Heart left ventricle (tissue), 16 donors: ENCODE data around the gene MYOCOS. TPM values are rescaled to one million over a fixed set of nuclear protein-coding genes. Genes with fewer than 3 reads are reported as not detected.

Experiments
- ATAC-seq, 4 donors: fragments of 200-7000 bp; cut with Tn5 transposase; one replicate each; pipeline ENCODE4 v1.9.1; 2020 to 2022; ENCODE audit warnings: moderate library complexity in 4 of 4, mild to moderate bottlenecking in 3 of 4, moderate number of reproducible peaks in 1 of 4
- DNase-seq, 5 donors: peaks; one replicate each; pipeline ENCODE4 v3.0.0-alpha.2; 2020
- H3K27ac ChIP-seq, 12 donors: fragments of 200-600 bp; sonication (generic) in 4 of 12; one replicate each; pipeline versions ENCODE4 v1.5.0 to v1.8.0; 2016 to 2022; ENCODE audit warnings: mild to moderate bottlenecking in 2 of 12
- H3K27me3 ChIP-seq, 9 donors: fragments of 200-600 bp; sonication (generic) in 2 of 9; one replicate each; pipeline versions ENCODE4 v1.5.1 to v1.8.0; 2016 to 2022; ENCODE audit warnings: mild to moderate bottlenecking in 3 of 9
- H3K36me3 ChIP-seq, 9 donors: fragments of 200-600 bp; sonication (generic) in 2 of 9; one replicate each; pipeline versions ENCODE4 v1.5.0 to v1.8.0; 2018 to 2022; ENCODE audit warnings: mild to moderate bottlenecking in 2 of 9
- H3K4me1 ChIP-seq, 12 donors: fragments of 200-600 bp; sonication (generic) in 4 of 12; one replicate each; pipeline versions ENCODE4 v1.5.0 to v1.8.0; 2016 to 2022; ENCODE audit warnings: mild to moderate bottlenecking in 3 of 12
- H3K4me3 ChIP-seq, 12 donors: fragments of 200-600 bp; sonication (generic) in 4 of 12; one replicate each; pipeline versions ENCODE4 v1.5.0 to v1.8.0; 2017 to 2022; ENCODE audit warnings: mild to moderate bottlenecking in 9 of 12, moderate library complexity in 4 of 12
- H3K9me3 ChIP-seq, 12 donors: fragments of 200-600 bp; sonication (generic) in 4 of 12; one replicate each; pipeline versions ENCODE4 v1.5.0 to v1.8.0; 2016 to 2022; ENCODE audit warnings: mild to moderate bottlenecking in 1 of 12
- CTCF ChIP-seq, 12 donors: fragments of 200-600 bp; sonication (generic) in 4 of 12; IDR thresholded peaks; one replicate each; pipeline versions ENCODE4 v1.5.0 to v1.8.0; 2018 to 2022; ENCODE audit warnings: antibody characterized with exemption in 12 of 12, mild to moderate bottlenecking in 5 of 12
- POLR2A ChIP-seq, 2 donors: fragments of 450-650 bp; IDR thresholded peaks; one replicate each; pipeline ENCODE4 v1.6.1; 2017; ENCODE audit warnings: antibody characterized with exemption in 2 of 2, mild to moderate bottlenecking in 2 of 2, moderate library complexity in 2 of 2
- WGBS, 4 donors: extraction: QIAGEN DNeasy Blood & Tissue Kit in 2 of 4; methylation state at CpG; one replicate each; pipeline versions ENCODE4 v1.1.5 to v1.1.7; 2013 to 2018; 5-methylcytosine and 5-hydroxymethylcytosine counted together
- intact Hi-C, 10 donors: fragments of 100-400 bp; cut with DNase I; formaldehyde crosslinking; loops; one replicate each; pipeline versions ENCODE4 v1.11.1 to v1.14.2; 2022
- polyA plus RNA-seq, 2 donors: library from polyadenylated mRNA; stranded (reverse); fragments of 200-250 nt; gene quantifications; one replicate each; pipeline ENCODE4 v1.2.3, GENCODE V29; 2013
- total RNA-seq, 9 donors: library from RNA; depleted of rRNA in 2 of 9; stranded (reverse); fragments of >200 nt in 2 of 9; fragmentation: NEBNext Ultra II Directional in 3 of 9; extraction: Animal tissue kit (Norgen Biotek cat#: 25700) in 3 of 9; gene quantifications; one replicate each; pipeline versions ENCODE4 v1.1.0 to v1.2.4, GENCODE V29; 2016 to 2023
- donor health status: ischemic (EF 13 %, LVEDD 7.1; RV severe dilation, severe dysfunction).
- donor health status: healthy with polysubstance abuse.
- donor health status: DM: no; HTN: yes; CAD: no.
- donor health status: DM: no; HTN: no; CAD: no.
- donor health status: ischemic (EF 25% LVEDD 6.9; RV normal size, moderate dysfunction).
- donor health status: ischemic (EF 25% LVEDD 5.7; RV mildly dilated, moderate dysfunction).
- donor health status: healthy.
- donor health status: DM: yes; HTN: yes; CAD: no.
- donor health status: ischemic (EF 35%, LVEDD 5.7; RV mildly dilated, moderate dysfunction).
- donor health status: nonischemic (EF 11% LVEDD 7.7; RV severe dilation, severe dysfunction).
- donor health status: DM: yes; HTN: yes; CAD: no.
- donor health status: PGD.
- donor health status: ischemic (EF 29% LVEDD 5.4; RV normal size, mild dysfunction).
- donor health status: nonischemic (EF 23%, LVEDD 6.1; RV moderate dilation, normal function).

MYOCOS gene
- total and polyA plus RNA-seq, 11 donors = not detected

GRCh38 chr1:171663036-171663853 is 41.2 kb downstream of the MYOCOS start:
- DNase-seq (no peak), ATAC-seq (peak in 3 of 4 donors; percentile 31 to 60 (median 40))
- no peak for TF ChIP-seq CTCF (IDR thresholded peaks at IDR 0.05)
- no peak for TF ChIP-seq POLR2A (IDR thresholded peaks at IDR 0.05)
- no peaks in the 10 kb centered on the region for H3K36me3 ChIP-seq
- peaks cover 0 to 32% (median 5%) of the 10 kb centered on the region in 12 donors for H3K4me1 ChIP-seq
- no peaks in the 10 kb centered on the region for H3K27me3 ChIP-seq
- 60 to 71% (median 66%) methylated on average over 7 of the region's 7 CpGs for WGBS, 4 donors
- no peaks in the 10 kb centered on the region for H3K9me3 ChIP-seq
- intact Hi-C loops = no loop called here
- H3K4me3 ChIP-seq = peak overlapping the region in 1 of 12 donors; percentile 1
- peak overlapping the region in 11 of 12 donors; percentile 2 to 64 (median 31) for H3K27ac ChIP-seq

GRCh38 chr1:171663854-171664575 is 42.0 kb downstream of the MYOCOS start:
- ATAC-seq = peak in 1 of 4 donors; percentile 11
- no peak for DNase-seq
- intact Hi-C loops = no loop called here
- no peak for TF ChIP-seq CTCF (IDR thresholded peaks at IDR 0.05)
- TF ChIP-seq POLR2A (IDR thresholded peaks at IDR 0.05) = no peak
- no peaks in the 10 kb centered on the region for H3K9me3 ChIP-seq
- H3K4me1 ChIP-seq = peaks cover 0 to 32% (median 5%) of the 10 kb centered on the region in 12 donors
- no peaks in the 10 kb centered on the region for H3K36me3 ChIP-seq
- no peaks in the 10 kb centered on the region for H3K27me3 ChIP-seq
- 58 to 73% (median 63%) methylated on average over 4 of the region's 4 CpGs for WGBS, 4 donors
- no peak overlapping the region for H3K4me3 ChIP-seq
- peak overlapping the region in 9 of 12 donors; percentile 2 to 64 (median 50) for H3K27ac ChIP-seq

- Histone ChIP-seq H3K4me3 (no peak overlapping the region), H3K36me3 (no peaks in the 10 kb centered on the region), H3K4me1 (peaks cover 0 to 32% (median 5%) of the 10 kb centered on the region in 12 donors), H3K9me3 (no peaks in the 10 kb centered on the region), H3K27ac (peak overlapping the region in 2 of 12 donors; percentile 32 to 64), H3K27me3 (no peaks in the 10 kb centered on the region)
- intact Hi-C loops = no loop called here
- ATAC-seq (no peak), DNase-seq (no peak)
- TF ChIP-seq CTCF (IDR thresholded peaks at IDR 0.05) (no peak), POLR2A (IDR thresholded peaks at IDR 0.05) (no peak)
These were observed 42.9 kb downstream of the MYOCOS start for GRCh38 chr1:171664976-171665375.

GRCh38 chr1:171666114-171666769 is 44.2 kb downstream of the MYOCOS start:
- ATAC-seq (peak; percentile 81 to 94 (median 88)), DNase-seq (peak in 1 of 5 donors; percentile 46)
- 63 to 80% (median 69%) methylated on average over 4 of the region's 4 CpGs for WGBS, 4 donors
- Histone ChIP-seq H3K4me3 (no peak overlapping the region), H3K36me3 (no peaks in the 10 kb centered on the region), H3K4me1 (peaks cover 0 to 32% (median 5%) of the 10 kb centered on the region in 12 donors), H3K27me3 (no peaks in the 10 kb centered on the region), H3K27ac (peak overlapping the region in 8 of 12 donors; percentile 4 to 62 (median 34)), H3K9me3 (no peaks in the 10 kb centered on the region)
- TF ChIP-seq CTCF (IDR thresholded peaks at IDR 0.05) = no peak
- intact Hi-C loops = no loop called here
